Neural progenitor cell (in vitro differentiated cells): ENCODE data around the gene PRPH2.

ENCODE experiments used
- EZH2 ChIP-seq: fragments of 200-600 bp; sonication (generic); IDR thresholded peaks from 2 replicates; pipeline ENCODE4 v1.6.1; 2017; ENCODE audit warnings: antibody characterized with exemption, mild to moderate bottlenecking, moderate library complexity
- TF ChIP-seq, protein P1 (sequence below): fragments of 200-600 bp; sonication (generic); IDR thresholded peaks from 2 replicates; pipeline ENCODE4 v1.5.1; 2017; ENCODE audit warnings: antibody characterized with exemption, mild to moderate bottlenecking

DNA sequence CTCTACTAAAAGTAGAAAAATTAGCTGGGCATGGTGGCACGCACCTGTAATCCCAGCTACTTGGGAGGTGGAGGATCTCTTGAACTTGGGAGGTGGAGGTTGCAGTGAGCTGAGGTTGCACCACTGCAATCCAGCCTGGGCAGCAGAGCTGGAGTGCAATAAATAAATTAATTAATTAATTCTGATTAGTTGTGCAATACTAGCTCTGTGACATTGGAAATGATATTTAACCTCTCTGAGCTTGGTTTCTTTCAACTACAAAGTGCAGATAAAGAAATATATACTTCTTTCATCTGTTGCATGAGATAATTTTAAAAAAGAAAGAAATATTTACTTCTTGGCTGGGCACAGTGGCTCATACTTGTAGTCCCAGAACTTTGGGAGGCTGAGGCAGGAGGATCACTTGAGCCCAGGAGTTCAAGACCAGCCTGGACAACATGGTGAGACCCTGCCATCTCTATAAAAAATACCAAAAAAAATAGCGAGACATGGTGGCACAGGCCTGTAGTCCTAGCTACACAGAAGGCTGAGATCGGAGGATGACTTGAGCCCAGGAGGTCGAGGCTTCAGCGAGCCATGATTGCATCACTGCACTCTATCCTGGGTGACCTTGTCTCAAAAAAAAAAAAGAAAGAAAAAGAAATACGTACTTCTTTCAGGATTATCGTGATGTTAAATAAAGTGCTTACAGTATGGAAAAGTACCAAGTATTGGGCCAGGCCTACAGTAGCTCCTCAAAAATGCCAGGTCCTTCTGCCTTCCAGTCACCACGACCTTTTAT lies 39.1 kb upstream of the PRPH2 start:
- no peak for TF ChIP-seq EZH2
- TF ChIP-seq, protein P1, sequence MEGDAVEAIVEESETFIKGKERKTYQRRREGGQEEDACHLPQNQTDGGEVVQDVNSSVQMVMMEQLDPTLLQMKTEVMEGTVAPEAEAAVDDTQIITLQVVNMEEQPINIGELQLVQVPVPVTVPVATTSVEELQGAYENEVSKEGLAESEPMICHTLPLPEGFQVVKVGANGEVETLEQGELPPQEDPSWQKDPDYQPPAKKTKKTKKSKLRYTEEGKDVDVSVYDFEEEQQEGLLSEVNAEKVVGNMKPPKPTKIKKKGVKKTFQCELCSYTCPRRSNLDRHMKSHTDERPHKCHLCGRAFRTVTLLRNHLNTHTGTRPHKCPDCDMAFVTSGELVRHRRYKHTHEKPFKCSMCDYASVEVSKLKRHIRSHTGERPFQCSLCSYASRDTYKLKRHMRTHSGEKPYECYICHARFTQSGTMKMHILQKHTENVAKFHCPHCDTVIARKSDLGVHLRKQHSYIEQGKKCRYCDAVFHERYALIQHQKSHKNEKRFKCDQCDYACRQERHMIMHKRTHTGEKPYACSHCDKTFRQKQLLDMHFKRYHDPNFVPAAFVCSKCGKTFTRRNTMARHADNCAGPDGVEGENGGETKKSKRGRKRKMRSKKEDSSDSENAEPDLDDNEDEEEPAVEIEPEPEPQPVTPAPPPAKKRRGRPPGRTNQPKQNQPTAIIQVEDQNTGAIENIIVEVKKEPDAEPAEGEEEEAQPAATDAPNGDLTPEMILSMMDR: no peak
